ENCODE measurements around the gene PISD.

The PISD gene

GRCh38 chr22:31652088-31652487 is 9.9 kb downstream of the PISD start:
- no peak for DNase-seq

- DNase-seq, result no peak
These were observed 10.4 kb downstream of the PISD start for GRCh38 chr22:31651664-31652063.

- DNase-seq, result no peak
These were observed 11.6 kb downstream of the PISD start for GRCh38 chr22:31650391-31650790.

GRCh38 chr22:31647523-31648320 is 14.3 kb downstream of the PISD start:
- DNase-seq, result no peak

- DNase-seq, result no peak
These were observed 14.9 kb downstream of the PISD start for GRCh38 chr22:31647066-31647465.

- no peak for DNase-seq
These were observed 15.6 kb downstream of the PISD start for GRCh38 chr22:31646186-31647019.

- no peak for DNase-seq
These were observed 22.5 kb downstream of the PISD start for GRCh38 chr22:31639436-31640039.

- DNase-seq, result no peak
These were observed 24.0 kb downstream of the PISD start for GRCh38 chr22:31637891-31638618.

GRCh38 chr22:31637447-31637890 is 24.5 kb downstream of the PISD start:
- DNase-seq, result no peak

- DNase-seq, result no peak
These were observed 26.2 kb downstream of the PISD start for GRCh38 chr22:31635638-31636306.

- DNase-seq, result no peak
These were observed 30.6 kb downstream of the PISD start for GRCh38 chr22:31631436-31631835.

- peak; percentile 76 to 91 (median 84) for DNase-seq
These were observed 31.4 kb downstream of the PISD start for GRCh38 chr22:31630331-31631329.

- no peak for DNase-seq
These were observed 32.3 kb downstream of the PISD start for GRCh38 chr22:31629741-31630184.

GRCh38 chr22:31628969-31629708 is 32.9 kb downstream of the PISD start:
- DNase-seq, result peak in 1 of 5 donors; percentile 20

GRCh38 chr22:31628362-31628761 is 33.7 kb downstream of the PISD start:
- DNase-seq, result no peak

GRCh38 chr22:31627223-31627731 is 34.7 kb downstream of the PISD start:
- DNase-seq, result no peak

GRCh38 chr22:31626427-31627150 is 35.4 kb downstream of the PISD start:
- DNase-seq, result no peak

- DNase-seq, result no peak
These were observed 36.2 kb downstream of the PISD start for GRCh38 chr22:31625661-31626426.

Measured in T-helper 1 cell (primary cell).